ENCODE measurements around the gene WBP1L. TPM values are rescaled to one million over a fixed set of nuclear protein-coding genes. Genes with fewer than 3 reads are reported as not detected.
"Not testable (repeated sequence)": the region's sequence is repeated elsewhere in the genome, so short reads cannot be mapped to it uniquely, and the experiment has no call there.

WBP1L gene
- total RNA-seq, 2 experiments from 2014 or later, result 31.7 to 31.9 TPM

GRCh38 chr10:102745157-102745556, 1.4 kb downstream of the WBP1L start:
- H3K27ac Mint-ChIP-seq, result no peak overlapping the region
- POLR2A ChIA-PET, result interaction anchor here (0.9 to 3.9 kb wide), 6 partner anchors 19 to 242 kb away, joined by 3 to 26 read pairs (median 6); partner anchors contain the start of genes ACTR1A, ARL3, SUFU and TRIM8
- no peaks in the 10 kb centered on the region for H3K27me3 Mint-ChIP-seq
- H3K9me3 Mint-ChIP-seq, result peaks cover 4% of the 10 kb centered on the region
- H3K4me1 Mint-ChIP-seq, result peaks cover 41% of the 10 kb centered on the region
- H3K36me3 Mint-ChIP-seq (ENCODE audit: low read depth), result peaks cover 15% of the 10 kb centered on the region
- H3K4me3 Mint-ChIP-seq, result peak overlapping the region; percentile 100
- CTCF ChIA-PET, result interaction anchor here (1.0 to 3.4 kb wide), 4 partner anchors 8 to 173 kb away, joined by 3 to 21 read pairs (median 4); partner anchors contain the start of gene CNNM2
- DNase-seq, result no peak

- peaks cover 32% of the 10 kb centered on the region for H3K4me1 Mint-ChIP-seq
- no peaks in the 10 kb centered on the region for H3K27me3 Mint-ChIP-seq
- ChIA-PET CTCF (interaction anchor here (0.6 to 2.8 kb wide), 5 partner anchors 9 to 149 kb away, joined by 3 to 21 read pairs (median 6); partner anchors contain the start of genes ARL3, SFXN2 and WBP1L), POLR2A (no interaction called here)
- no peak overlapping the region for H3K4me3 Mint-ChIP-seq
- no peak overlapping the region for H3K27ac Mint-ChIP-seq
- H3K36me3 Mint-ChIP-seq (ENCODE audit: low read depth), result peaks cover 24% of the 10 kb centered on the region
- no peak for DNase-seq
- no peaks in the 10 kb centered on the region for H3K9me3 Mint-ChIP-seq
Measured at GRCh38 chr10:102752266-102752930, 8.7 kb downstream of the WBP1L start.

DNA sequence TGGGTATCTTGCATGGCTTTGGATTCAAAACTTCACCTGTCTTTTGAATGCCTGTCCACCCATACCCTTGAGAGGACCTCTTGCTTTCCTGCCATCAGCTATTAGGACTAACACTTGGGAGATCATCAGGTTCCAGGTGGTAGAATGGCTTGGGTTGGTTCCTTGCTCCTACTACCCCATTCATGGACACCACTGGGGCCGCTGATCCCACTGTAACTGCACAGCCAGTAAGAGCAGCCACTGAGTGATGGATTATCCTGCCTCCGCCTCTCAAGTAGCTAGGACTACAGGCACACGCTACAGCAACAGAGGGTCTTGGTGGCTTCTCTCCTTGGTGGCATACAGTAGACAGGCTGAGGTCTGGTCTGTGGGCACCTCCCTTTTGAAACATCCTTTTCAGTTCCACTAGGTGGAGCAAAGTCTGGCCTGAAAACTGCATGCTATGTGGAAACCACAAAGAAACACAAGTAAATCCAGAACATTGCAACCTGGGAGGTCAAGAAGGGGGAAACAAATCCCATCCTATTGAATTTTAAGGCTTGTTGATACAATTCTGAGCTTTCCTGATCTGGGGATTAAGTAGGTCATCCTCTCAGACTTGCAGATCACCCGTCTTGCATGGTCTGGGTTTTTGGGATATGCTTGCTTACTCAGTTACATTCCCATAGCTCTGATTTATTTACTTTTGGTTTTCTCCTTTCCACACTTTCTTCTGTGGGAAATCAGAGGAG, 9.4 kb downstream of the WBP1L start:
- Mint-ChIP-seq H3K27me3 (no peaks in the 10 kb centered on the region), H3K36me3 (ENCODE audit: low read depth) (peaks cover 24% of the 10 kb centered on the region), H3K4me1 (peaks cover 32% of the 10 kb centered on the region), H3K9me3 (no peaks in the 10 kb centered on the region), H3K4me3 (no peak overlapping the region), H3K27ac (no peak overlapping the region)
- DNase-seq, result peak; percentile 22
- POLR2A ChIA-PET, result no interaction called here
- CTCF ChIA-PET, result interaction anchor here (0.6 to 2.8 kb wide), 9 partner anchors 7 to 492 kb away, joined by 3 to 21 read pairs (median 4); partner anchors contain the start of genes ARL3, SFXN2 and WBP1L

DNA sequence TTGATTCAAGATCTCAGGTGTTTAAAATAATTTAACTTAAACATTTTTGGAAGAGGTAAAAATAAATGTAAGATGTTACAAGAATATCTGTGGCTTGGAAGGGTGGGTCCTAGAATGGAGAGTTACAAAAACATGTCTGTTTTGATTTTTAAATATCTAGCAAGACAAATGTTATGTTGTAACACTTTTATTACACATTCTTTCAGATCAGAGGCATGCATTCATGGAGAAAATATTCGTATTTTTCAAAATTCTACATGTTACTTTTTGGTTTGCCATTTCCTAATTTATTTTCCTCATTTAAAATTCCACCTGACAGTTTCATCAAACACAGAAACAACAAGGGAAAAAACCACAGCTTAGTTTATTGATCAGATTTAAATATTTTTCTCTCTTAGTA, 10.0 kb downstream of the WBP1L start:
- H3K4me3 Mint-ChIP-seq, result no peak overlapping the region
- peaks cover 25% of the 10 kb centered on the region for H3K36me3 Mint-ChIP-seq (ENCODE audit: low read depth)
- H3K27ac Mint-ChIP-seq, result no peak overlapping the region
- H3K9me3 Mint-ChIP-seq, result no peaks in the 10 kb centered on the region
- H3K27me3 Mint-ChIP-seq, result no peaks in the 10 kb centered on the region
- H3K4me1 Mint-ChIP-seq, result peaks cover 34% of the 10 kb centered on the region
- ChIA-PET CTCF (interaction anchor here (0.6 to 2.8 kb wide), 8 partner anchors 8 to 491 kb away, joined by 3 to 21 read pairs (median 3); partner anchors contain the start of gene WBP1L), POLR2A (no interaction called here)
- DNase-seq, result no peak

DNA sequence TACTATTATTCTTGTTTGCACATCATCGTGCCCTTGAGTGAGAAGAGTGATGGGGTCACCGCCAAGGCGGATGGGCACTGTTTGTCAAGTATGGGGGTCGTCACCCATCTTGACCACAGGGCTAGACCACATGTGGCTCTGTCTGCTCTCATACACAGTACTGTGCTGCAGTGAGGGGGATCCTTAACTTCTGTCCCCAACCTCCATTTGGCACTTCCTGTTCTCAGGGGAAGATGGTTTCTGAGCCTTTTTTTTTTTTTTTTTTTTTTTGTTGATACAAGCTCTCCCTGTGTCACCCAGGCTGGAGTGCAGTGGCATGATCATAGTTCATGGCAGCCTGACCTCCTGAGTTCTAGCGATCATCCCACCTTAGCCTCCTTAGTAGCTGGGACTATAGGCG, 13.6 kb downstream of the WBP1L start:
- no peak overlapping the region for H3K4me3 Mint-ChIP-seq
- peaks cover 21% of the 10 kb centered on the region for H3K36me3 Mint-ChIP-seq (ENCODE audit: low read depth)
- ChIA-PET POLR2A (no interaction called here), CTCF (interaction anchor here (1.2 kb wide), 1 partner anchor 13 kb away, joined by 3 read pairs; no protein-coding TSS in a partner anchor)
- H3K27me3 Mint-ChIP-seq, result no peaks in the 10 kb centered on the region
- H3K9me3 Mint-ChIP-seq, result no peaks in the 10 kb centered on the region
- H3K27ac Mint-ChIP-seq, result no peak overlapping the region
- H3K4me1 Mint-ChIP-seq, result peaks cover 27% of the 10 kb centered on the region
- no peak for DNase-seq

DNA sequence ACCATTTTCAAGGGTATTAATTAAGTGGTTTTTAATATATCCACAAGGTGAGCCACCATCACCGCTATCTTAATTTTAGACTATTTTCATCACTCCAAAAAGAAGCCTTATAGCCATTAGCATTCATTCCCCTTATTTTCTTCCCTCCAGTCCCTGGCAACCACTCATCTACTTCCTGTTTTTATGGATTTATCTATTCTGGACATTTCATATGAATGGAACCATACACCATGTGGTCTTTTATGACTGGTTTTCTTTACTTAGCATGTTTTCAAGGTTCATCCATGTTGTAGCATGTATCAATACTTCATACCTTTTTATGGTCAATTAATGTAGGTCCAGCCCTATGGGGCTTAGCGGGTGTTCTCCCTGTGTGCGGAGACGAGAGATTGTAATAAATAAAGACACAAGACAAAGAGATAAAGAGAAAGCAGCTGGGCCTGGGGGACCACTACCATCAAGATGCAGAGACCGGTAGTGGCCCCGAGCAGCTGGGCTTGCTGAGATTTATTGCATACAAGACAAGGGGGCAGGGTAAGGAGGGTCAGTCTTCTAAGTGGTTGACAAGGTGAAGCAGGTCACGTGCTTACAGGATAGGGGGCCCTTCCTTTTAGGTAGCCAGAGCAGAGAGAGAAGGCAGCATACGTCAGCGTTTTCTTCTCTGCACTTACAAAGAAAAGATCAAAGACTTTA, 14.6 kb downstream of the WBP1L start:
- ChIA-PET POLR2A (no interaction called here), CTCF (no interaction called here)
- H3K36me3 Mint-ChIP-seq (ENCODE audit: low read depth), result peaks cover 25% of the 10 kb centered on the region
- no peak for DNase-seq
- H3K4me3 Mint-ChIP-seq, result no peak overlapping the region
- H3K4me1 Mint-ChIP-seq, result peaks cover 16% of the 10 kb centered on the region
- no peak overlapping the region for H3K27ac Mint-ChIP-seq
- H3K27me3 Mint-ChIP-seq, result no peaks in the 10 kb centered on the region
- no peaks in the 10 kb centered on the region for H3K9me3 Mint-ChIP-seq

GRCh38 chr10:102758933-102759262, 15.2 kb downstream of the WBP1L start:
- DNase-seq, POLR2A ChIA-PET, H3K27ac Mint-ChIP-seq, H3K4me3 Mint-ChIP-seq, H3K27me3 Mint-ChIP-seq, H3K9me3 Mint-ChIP-seq: not testable (repeated sequence)
- Mint-ChIP-seq H3K4me1 (peaks cover 13% of the 10 kb centered on the region), H3K36me3 (ENCODE audit: low read depth) (peaks cover 22% of the 10 kb centered on the region)
- CTCF ChIA-PET, result interaction anchor here (0.6 kb wide), 1 partner anchor 8 kb away, joined by 3 read pairs; no protein-coding TSS in a partner anchor

DNA sequence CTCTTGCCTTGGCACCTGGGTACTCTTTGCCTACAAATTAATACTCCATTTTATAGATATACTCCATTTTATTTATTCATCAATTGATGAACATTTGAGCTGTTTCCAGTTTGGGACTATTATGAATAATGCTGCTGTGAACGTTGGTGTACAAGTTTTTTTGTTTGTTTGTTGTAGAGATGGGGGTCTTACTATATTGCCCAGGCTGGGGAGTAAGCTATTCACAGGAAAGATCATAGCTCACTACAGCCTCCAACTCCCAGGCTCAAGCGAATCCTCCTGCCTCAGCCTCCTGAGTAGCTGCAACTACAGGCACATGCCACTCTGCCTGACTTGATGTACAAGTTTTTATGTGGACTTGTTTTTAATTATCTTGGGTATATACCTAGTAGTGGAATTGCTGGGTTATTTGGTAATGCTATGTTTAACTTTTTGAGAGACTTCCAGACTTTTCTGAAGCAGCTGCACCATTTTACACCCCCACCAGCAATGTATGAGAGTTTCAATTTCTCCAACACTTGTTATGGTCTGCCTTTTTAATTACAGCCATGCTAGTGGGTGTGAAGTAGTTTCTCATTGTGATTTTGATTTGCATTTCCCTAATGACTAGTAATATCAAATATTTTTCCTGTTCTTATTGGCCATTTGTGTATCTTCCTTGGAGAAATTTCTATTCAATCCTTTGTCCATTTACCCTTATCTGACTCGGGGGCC, 15.9 kb downstream of the WBP1L start:
- H3K4me1 Mint-ChIP-seq, result peaks cover 13% of the 10 kb centered on the region
- no peak overlapping the region for H3K27ac Mint-ChIP-seq
- H3K27me3 Mint-ChIP-seq, result no peaks in the 10 kb centered on the region
- H3K36me3 Mint-ChIP-seq (ENCODE audit: low read depth), result peaks cover 26% of the 10 kb centered on the region
- no peak for DNase-seq
- H3K4me3 Mint-ChIP-seq, result no peak overlapping the region
- POLR2A ChIA-PET, result no interaction called here
- CTCF ChIA-PET, result interaction anchor here (0.6 kb wide), 1 partner anchor 9 kb away, joined by 3 read pairs; no protein-coding TSS in a partner anchor
- H3K9me3 Mint-ChIP-seq, result no peaks in the 10 kb centered on the region

DNA sequence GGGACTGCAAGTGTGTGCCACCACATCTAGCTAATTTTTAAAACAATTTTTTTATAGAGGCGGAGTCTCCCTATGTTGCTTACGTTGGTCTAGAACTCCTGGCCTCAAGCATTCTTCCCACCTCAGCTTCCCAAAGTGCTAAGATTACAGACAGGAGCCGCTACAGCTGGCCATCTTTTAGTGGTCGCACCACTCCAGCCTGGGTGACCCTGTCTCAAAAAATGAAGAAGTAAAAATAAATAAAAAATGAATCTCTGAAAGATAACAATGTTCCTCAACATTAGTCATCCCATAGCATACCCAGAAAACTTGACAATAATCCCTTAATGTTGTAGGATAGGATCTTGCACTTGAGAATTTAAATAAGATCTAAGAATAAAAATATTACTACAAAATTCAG, 18.2 kb downstream of the WBP1L start:
- no peak for DNase-seq
- H3K4me1 Mint-ChIP-seq, result peaks cover 19% of the 10 kb centered on the region
- CTCF ChIA-PET, result no interaction called here
- H3K27ac Mint-ChIP-seq, result no peak overlapping the region
- H3K36me3 Mint-ChIP-seq (ENCODE audit: low read depth), result peaks cover 32% of the 10 kb centered on the region
- no peak overlapping the region for H3K4me3 Mint-ChIP-seq
- POLR2A ChIA-PET, result no interaction called here
- no peaks in the 10 kb centered on the region for H3K27me3 Mint-ChIP-seq
- H3K9me3 Mint-ChIP-seq, result no peaks in the 10 kb centered on the region

DNA sequence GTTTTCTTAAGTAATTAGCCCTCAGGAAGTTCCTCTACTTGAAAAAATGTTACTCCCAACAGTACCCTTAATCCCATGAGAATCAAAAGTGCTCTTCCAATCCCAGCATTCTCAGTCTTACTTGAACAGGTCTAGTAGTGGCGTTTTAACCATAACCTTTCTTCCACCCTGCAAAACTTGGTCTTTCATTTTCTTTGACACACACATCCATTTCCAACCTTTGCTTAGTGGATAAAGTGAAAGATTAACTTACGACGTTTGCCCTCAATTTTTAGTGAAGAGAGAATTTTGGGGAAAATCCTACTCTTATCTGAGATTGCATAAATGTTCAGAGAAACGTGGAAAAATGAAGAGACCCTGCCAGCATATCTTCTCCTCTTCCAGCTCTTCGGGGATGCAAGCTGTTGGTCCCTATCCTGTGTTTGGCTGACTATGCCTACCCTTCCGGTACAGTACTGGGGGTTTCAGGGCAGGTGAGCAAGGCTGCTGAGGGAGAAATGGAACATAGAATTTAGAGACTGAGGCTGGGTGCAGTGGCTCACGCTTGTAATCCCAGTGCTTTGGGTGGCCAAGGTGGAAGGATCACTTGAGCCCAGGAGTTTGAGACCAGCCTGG, 18.8 kb downstream of the WBP1L start:
- no peak overlapping the region for H3K4me3 Mint-ChIP-seq
- H3K27ac Mint-ChIP-seq, result no peak overlapping the region
- H3K36me3 Mint-ChIP-seq (ENCODE audit: low read depth), result peaks cover 32% of the 10 kb centered on the region
- H3K9me3 Mint-ChIP-seq, result no peaks in the 10 kb centered on the region
- CTCF ChIA-PET, result interaction anchor here (1.0 kb wide), 1 partner anchor 9 kb away, joined by 3 read pairs; no protein-coding TSS in a partner anchor
- POLR2A ChIA-PET, result no interaction called here
- DNase-seq, result no peak
- peaks cover 21% of the 10 kb centered on the region for H3K4me1 Mint-ChIP-seq
- no peaks in the 10 kb centered on the region for H3K27me3 Mint-ChIP-seq

- ChIA-PET POLR2A (no interaction called here), CTCF (interaction anchor here (1.0 kb wide), 1 partner anchor 10 kb away, joined by 3 read pairs; no protein-coding TSS in a partner anchor)
- Mint-ChIP-seq H3K27me3 (no peaks in the 10 kb centered on the region), H3K27ac (no peak overlapping the region), H3K9me3 (no peaks in the 10 kb centered on the region), H3K4me3 (no peak overlapping the region), H3K36me3 (ENCODE audit: low read depth) (peaks cover 34% of the 10 kb centered on the region), H3K4me1 (peaks cover 25% of the 10 kb centered on the region)
- no peak for DNase-seq
Measured at GRCh38 chr10:102763037-102763607, 19.4 kb downstream of the WBP1L start.
